NCI-H1930 (cell line): Measurements from ENCODE around the gene RGS19.
"Not testable (repeated sequence)": the region's sequence is repeated elsewhere in the genome, so short reads cannot be mapped to it uniquely, and the experiment has no call there.

Experiments used
- DNase-seq, 2 experiments: peaks; one replicate each; lab custom pipeline; 2025; lab: John Stamatoyannopoulos, UW

The RGS19 gene

GRCh38 chr20:64079273-64080012 is at the start of gene RGS19:
TSS of gene RGS19 (minus strand) at chr20:64079518. CDS start at chr20:64076886, 2,632 bp downstream.
- peak; percentile 65 to 85 for DNase-seq

GRCh38 chr20:64123517-64123916 is 44.2 kb upstream of the RGS19 start:
- DNase-seq, result not testable (repeated sequence)

- not testable (repeated sequence) for DNase-seq
Measured at GRCh38 chr20:64122927-64123326, 43.6 kb upstream of the RGS19 start.

GRCh38 chr20:64121586-64121985 is 42.3 kb upstream of the RGS19 start:
- no peak for DNase-seq

GRCh38 chr20:64119681-64120341 is 40.5 kb upstream of the RGS19 start:
- no peak for DNase-seq

- no peak for DNase-seq
Measured at GRCh38 chr20:64119301-64119680, 40.0 kb upstream of the RGS19 start.

GRCh38 chr20:64117432-64117777 is 38.1 kb upstream of the RGS19 start:
- not testable (repeated sequence) for DNase-seq

GRCh38 chr20:64116541-64117431 is 37.5 kb upstream of the RGS19 start:
- DNase-seq, result no peak

GRCh38 chr20:64116016-64116415 is 36.7 kb upstream of the RGS19 start:
- no peak for DNase-seq

GRCh38 chr20:64115171-64115911 is 36.0 kb upstream of the RGS19 start:
- no peak for DNase-seq

- DNase-seq, result no peak
Measured at GRCh38 chr20:64114356-64114971, 35.1 kb upstream of the RGS19 start.

GRCh38 chr20:64113796-64114355 is 34.6 kb upstream of the RGS19 start:
- no peak for DNase-seq

GRCh38 chr20:64113444-64113775 is 34.1 kb upstream of the RGS19 start:
- no peak for DNase-seq

- no peak for DNase-seq
Measured at GRCh38 chr20:64112691-64113443, 33.5 kb upstream of the RGS19 start.

GRCh38 chr20:64111841-64112641 is 32.7 kb upstream of the RGS19 start:
- DNase-seq, result no peak

GRCh38 chr20:64110411-64111068 is 31.2 kb upstream of the RGS19 start:
- DNase-seq, result no peak

GRCh38 chr20:64109831-64110391 is 30.6 kb upstream of the RGS19 start:
- no peak for DNase-seq

- DNase-seq, result no peak
Measured at GRCh38 chr20:64108731-64109681, 29.7 kb upstream of the RGS19 start.
